ENCODE measurements around the gene SPIN2B. TPM values are rescaled to one million over a fixed set of nuclear protein-coding genes. Genes with fewer than 3 reads are reported as not detected.

SPIN2B gene
- total and polyA plus RNA-seq, 10 of the 15 experiments (the other 5 are each of a cell fraction or from before 2014, with no cell fraction given): 2.7 to 8.9 (median 6.0) TPM

- ChIA-PET SMC1A (ENCODE audit: uncharacterized antibody, unreplicated experiment) (no interaction called here), POLR2A (no interaction called here), RAD21 (ENCODE audit: unreplicated experiment) (no interaction called here), CTCF (no interaction called here)
- H4K20me1 ChIP-seq (ENCODE audit: control insufficient read depth, insufficient read depth): no peaks in the 10 kb centered on the region
- no peak for ATAC-seq
- no TSS peak for BruUV-seq (replicated peaks)
- H2AFZ ChIP-seq (ENCODE audit: control insufficient read depth, low read depth, low read length): no peak overlapping the region
- H3K9ac ChIP-seq (ENCODE audit: control insufficient read depth, insufficient read depth, low read length): no peak overlapping the region
- DNase-seq (ENCODE audit: low read depth, low spot score): no peak
- no peak overlapping the region for H3K4me3 ChIP-seq
- WGBS (ENCODE audit: insufficient coverage, insufficient replicate concordance, low lambda C conversion rate, missing lambda C conversion rate): 66% methylated on average over 2 of the region's 2 CpGs
- no peaks in the 10 kb centered on the region for H3K4me1 ChIP-seq (ENCODE audit: control insufficient read depth, insufficient read depth, low read length)
- H3K79me2 ChIP-seq (ENCODE audit: control insufficient read depth, insufficient read depth, low read length): no peaks in the 10 kb centered on the region
- H3K36me3 ChIP-seq (ENCODE audit: control insufficient read depth in 2 of 2, insufficient read depth in 2 of 2, low read length in 1 of 2): no peaks in the 10 kb centered on the region; a peak in 1 of 4 replicates
- no peaks in the 10 kb centered on the region for H3K9me3 ChIP-seq (replicated peaks; ENCODE audit: control insufficient read depth, insufficient read depth, low read length)
- no peak for FAIRE-seq
- H3K27me3 ChIP-seq (replicated peaks in 1 of 2; ENCODE audit: control insufficient read depth in 2 of 2, insufficient read depth in 2 of 2, low read length in 1 of 2): no peaks in the 10 kb centered on the region
- in situ Hi-C loops (cut with MboI) (no loop called here), intact Hi-C loops (cut with micrococcal nuclease; ENCODE audit: unreplicated experiment) (no loop called here)
- H3K4me2 ChIP-seq (ENCODE audit: control insufficient read depth, insufficient read depth): no peak overlapping the region
- no peak overlapping the region for H3K27ac ChIP-seq (ENCODE audit: control insufficient read depth, insufficient read depth)
- TF ChIP-seq BCLAF1 (IDR thresholded peaks at IDR 0.05): no peak
- TF ChIP-seq, protein P1, sequence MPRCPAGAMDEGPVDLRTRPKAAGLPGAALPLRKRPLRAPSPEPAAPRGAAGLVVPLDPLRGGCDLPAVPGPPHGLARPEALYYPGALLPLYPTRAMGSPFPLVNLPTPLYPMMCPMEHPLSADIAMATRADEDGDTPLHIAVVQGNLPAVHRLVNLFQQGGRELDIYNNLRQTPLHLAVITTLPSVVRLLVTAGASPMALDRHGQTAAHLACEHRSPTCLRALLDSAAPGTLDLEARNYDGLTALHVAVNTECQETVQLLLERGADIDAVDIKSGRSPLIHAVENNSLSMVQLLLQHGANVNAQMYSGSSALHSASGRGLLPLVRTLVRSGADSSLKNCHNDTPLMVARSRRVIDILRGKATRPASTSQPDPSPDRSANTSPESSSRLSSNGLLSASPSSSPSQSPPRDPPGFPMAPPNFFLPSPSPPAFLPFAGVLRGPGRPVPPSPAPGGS (IDR thresholded peaks at IDR 0.05; ENCODE audit: borderline replicate concordance, insufficient read depth, low read depth, low read length, poor library complexity, severe bottlenecking): no peak
- TF ChIP-seq ZZZ3 (IDR thresholded peaks at IDR 0.05; ENCODE audit: control insufficient read depth, insufficient read length, low read depth): no peak
- TF ChIP-seq MXI1 (IDR thresholded peaks at IDR 0.05; ENCODE audit: low read depth, low read length): no peak
- TF ChIP-seq KAT2A (conservative IDR thresholded peaks at IDR 0.05; ENCODE audit: control insufficient read depth, low read depth, low read length): no peak
- TF ChIP-seq KDM1A (IDR thresholded peaks at IDR 0.05; ENCODE audit: borderline replicate concordance): no peak
- TF ChIP-seq, protein P2, sequence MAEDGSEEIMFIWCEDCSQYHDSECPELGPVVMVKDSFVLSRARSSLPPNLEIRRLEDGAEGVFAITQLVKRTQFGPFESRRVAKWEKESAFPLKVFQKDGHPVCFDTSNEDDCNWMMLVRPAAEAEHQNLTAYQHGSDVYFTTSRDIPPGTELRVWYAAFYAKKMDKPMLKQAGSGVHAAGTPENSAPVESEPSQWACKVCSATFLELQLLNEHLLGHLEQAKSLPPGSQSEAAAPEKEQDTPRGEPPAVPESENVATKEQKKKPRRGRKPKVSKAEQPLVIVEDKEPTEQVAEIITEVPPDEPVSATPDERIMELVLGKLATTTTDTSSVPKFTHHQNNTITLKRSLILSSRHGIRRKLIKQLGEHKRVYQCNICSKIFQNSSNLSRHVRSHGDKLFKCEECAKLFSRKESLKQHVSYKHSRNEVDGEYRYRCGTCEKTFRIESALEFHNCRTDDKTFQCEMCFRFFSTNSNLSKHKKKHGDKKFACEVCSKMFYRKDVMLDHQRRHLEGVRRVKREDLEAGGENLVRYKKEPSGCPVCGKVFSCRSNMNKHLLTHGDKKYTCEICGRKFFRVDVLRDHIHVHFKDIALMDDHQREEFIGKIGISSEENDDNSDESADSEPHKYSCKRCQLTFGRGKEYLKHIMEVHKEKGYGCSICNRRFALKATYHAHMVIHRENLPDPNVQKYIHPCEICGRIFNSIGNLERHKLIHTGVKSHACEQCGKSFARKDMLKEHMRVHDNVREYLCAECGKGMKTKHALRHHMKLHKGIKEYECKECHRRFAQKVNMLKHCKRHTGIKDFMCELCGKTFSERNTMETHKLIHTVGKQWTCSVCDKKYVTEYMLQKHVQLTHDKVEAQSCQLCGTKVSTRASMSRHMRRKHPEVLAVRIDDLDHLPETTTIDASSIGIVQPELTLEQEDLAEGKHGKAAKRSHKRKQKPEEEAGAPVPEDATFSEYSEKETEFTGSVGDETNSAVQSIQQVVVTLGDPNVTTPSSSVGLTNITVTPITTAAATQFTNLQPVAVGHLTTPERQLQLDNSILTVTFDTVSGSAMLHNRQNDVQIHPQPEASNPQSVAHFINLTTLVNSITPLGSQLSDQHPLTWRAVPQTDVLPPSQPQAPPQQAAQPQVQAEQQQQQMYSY (CRISPR knock-in tag; IDR thresholded peaks at IDR 0.05): no peak
- TF ChIP-seq NKRF (conservative IDR thresholded peaks at IDR 0.05): no peak
- TF ChIP-seq GABPA (IDR thresholded peaks at IDR 0.05; ENCODE audit: low read depth): no peak
Measured at GRCh38 chrX:57104921-57105398, 16.4 kb downstream of the SPIN2B start.

Measured in GM12878 (cell line).